ENCODE measurements around the gene LARP1. TPM values are rescaled to one million over a fixed set of nuclear protein-coding genes. Genes with fewer than 3 reads are reported as not detected.

LARP1 gene
- total and polyA plus RNA-seq, 2 donors (not counting 1 experiment from before 2014, with no cell fraction given), result 59.6 to 150 TPM

DNA sequence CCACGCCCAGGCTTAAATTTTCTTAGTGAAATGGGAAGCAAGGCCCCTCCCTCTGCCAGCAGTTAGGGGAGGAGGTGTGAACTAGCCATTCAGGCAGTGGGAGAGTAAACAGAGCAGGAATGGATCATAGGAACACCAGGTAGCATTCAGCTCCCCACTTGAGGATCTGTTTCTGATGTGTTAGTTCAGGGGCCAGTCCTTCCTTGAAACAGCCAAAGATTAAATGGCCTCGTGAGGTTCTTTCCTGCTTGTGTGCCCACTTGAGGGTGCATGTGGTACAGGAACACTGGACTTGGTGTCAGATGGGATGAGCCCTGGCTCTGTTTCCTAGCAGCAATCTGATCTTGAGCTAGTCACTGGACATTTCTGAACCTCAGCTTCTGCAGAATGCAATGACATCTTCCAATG, 74.0 kb downstream of the LARP1 start:
- no peaks in the 10 kb centered on the region for H3K9me3 Mint-ChIP-seq (ENCODE audit: insufficient read depth)
- no peak overlapping the region for H3K4me3 Mint-ChIP-seq
- Histone ChIP-seq H3K36me3 (replicated peaks in 1 of 2; ENCODE audit: control extremely low read depth in 1 of 2, control insufficient read depth in 1 of 2, extremely low read depth in 1 of 2, insufficient read depth in 2 of 2, low read length in 1 of 2) (peaks cover 0 to 3% of the 10 kb centered on the region in 2 experiments), H3K9ac (ENCODE audit: low read length) (no peak overlapping the region), H3K79me2 (ENCODE audit: control insufficient read depth, insufficient read depth, low read length) (no peaks in the 10 kb centered on the region), H3K9me3 (ENCODE audit: control extremely low read depth in 1 of 3, control insufficient read depth in 2 of 3, insufficient read depth in 1 of 3, low read length in 2 of 3) (no peaks in the 10 kb centered on the region), H4K20me1 (ENCODE audit: control insufficient read depth, insufficient read depth, low read length, poor library complexity, severe bottlenecking) (no peaks in the 10 kb centered on the region), H3K27me3 (replicated peaks in 1 of 4; ENCODE audit: control extremely low read depth in 1 of 4, control insufficient read depth in 3 of 4, insufficient read depth in 4 of 4, low read length in 3 of 4) (no peaks in the 10 kb centered on the region), H3K4me1 (ENCODE audit: control insufficient read depth in 2 of 2, insufficient read depth in 2 of 2, low read length in 2 of 2) (peaks cover 0 to 9% of the 10 kb centered on the region in 2 donors), H2AFZ (ENCODE audit: insufficient read depth, low read depth, low read length, poor library complexity, severe bottlenecking) (no peak overlapping the region), H3K27ac (ENCODE audit: low read length in 2 of 2) (no peak overlapping the region), H3K4me2 (replicated peaks; ENCODE audit: low read depth, low read length, poor library complexity, severe bottlenecking) (no peak overlapping the region), H3K4me3 (ENCODE audit: control extremely low read depth in 1 of 5, extremely low read depth in 1 of 5, insufficient read depth in 1 of 5, low read depth in 2 of 5, low read length in 4 of 5) (no peak overlapping the region)
- 94% methylated on average over 2 of the region's 2 CpGs for WGBS (ENCODE audit: insufficient coverage)
- intact Hi-C loops (cut with micrococcal nuclease), result no loop called here
- TF ChIP-seq CTCF (IDR thresholded peaks at IDR 0.05) (no peak), EZH2 (IDR thresholded peaks at IDR 0.05; ENCODE audit: borderline replicate concordance, insufficient read depth, low read depth, low read length, poor library complexity, severe bottlenecking) (no peak)
- peaks cover 11% of the 10 kb centered on the region for H3K4me1 Mint-ChIP-seq
- DNase-seq (no peak), ATAC-seq (ENCODE audit: low read depth) (no peak)
- H3K27ac Mint-ChIP-seq, result no peak overlapping the region
- ChIA-PET CTCF (no interaction called here), POLR2A (interaction anchor here (1.2 kb wide), 1 partner anchor 9 kb away, joined by 3 read pairs; no protein-coding TSS in a partner anchor)
- no peaks in the 10 kb centered on the region for H3K27me3 Mint-ChIP-seq

DNA sequence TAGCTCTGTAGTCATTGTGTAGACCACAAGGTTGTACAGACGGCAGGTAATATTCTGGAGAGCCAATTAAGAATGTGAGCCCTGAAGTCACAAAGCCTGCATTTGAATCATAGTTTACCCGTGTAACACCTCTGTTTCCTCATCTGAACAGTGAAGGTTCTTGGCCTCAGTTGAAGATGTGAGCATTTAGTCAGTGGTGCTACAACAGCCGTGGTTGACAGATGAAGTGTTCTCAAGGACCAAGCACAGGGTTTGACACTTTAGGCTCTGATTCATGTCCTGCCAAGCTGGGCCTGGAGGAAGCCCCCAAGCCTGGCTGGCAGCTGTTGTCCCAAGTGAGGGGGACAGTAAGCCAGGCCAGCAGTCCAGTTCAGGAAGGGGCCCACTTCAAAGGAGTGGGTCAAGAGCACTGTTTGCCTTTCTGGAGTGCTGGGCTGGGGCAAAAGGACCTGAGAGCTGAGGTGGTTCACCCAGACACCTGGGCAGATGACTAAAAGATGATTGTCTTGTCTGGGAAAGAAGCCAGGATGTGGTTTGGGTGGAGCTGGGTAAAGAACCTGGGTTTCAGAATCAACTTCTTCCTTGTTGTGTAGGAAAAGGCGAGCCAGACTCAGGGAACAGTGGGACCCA, 74.5 kb downstream of the LARP1 start:
- POLR2A ChIA-PET, result interaction anchor here (1.2 kb wide), 1 partner anchor 8 kb away, joined by 3 read pairs; no protein-coding TSS in a partner anchor
- H3K27ac Mint-ChIP-seq, result no peak overlapping the region
- intact Hi-C loops (cut with micrococcal nuclease), result no loop called here
- H3K4me1 Mint-ChIP-seq, result peaks cover 14% of the 10 kb centered on the region
- ATAC-seq (ENCODE audit: low read depth) (no peak), DNase-seq (no peak)
- WGBS (ENCODE audit: insufficient coverage), result 95% methylated on average over 4 of the region's 4 CpGs
- H3K9me3 ChIP-seq (ENCODE audit: control extremely low read depth in 1 of 3, control insufficient read depth in 2 of 3, insufficient read depth in 1 of 3, low read length in 2 of 3), result no peaks in the 10 kb centered on the region
- H3K4me3 Mint-ChIP-seq, result no peak overlapping the region
- no peak overlapping the region for H3K4me3 ChIP-seq (ENCODE audit: control extremely low read depth in 1 of 5, extremely low read depth in 1 of 5, insufficient read depth in 1 of 5, low read depth in 2 of 5, low read length in 4 of 5)
- no peak overlapping the region for H2AFZ ChIP-seq (ENCODE audit: insufficient read depth, low read depth, low read length, poor library complexity, severe bottlenecking)
- H3K79me2 ChIP-seq (ENCODE audit: control insufficient read depth, insufficient read depth, low read length), result no peaks in the 10 kb centered on the region
- H3K9me3 Mint-ChIP-seq (ENCODE audit: insufficient read depth), result no peaks in the 10 kb centered on the region
- no peak overlapping the region for H3K27ac ChIP-seq (ENCODE audit: low read length in 2 of 2)
- H4K20me1 ChIP-seq (ENCODE audit: control insufficient read depth, insufficient read depth, low read length, poor library complexity, severe bottlenecking), result no peaks in the 10 kb centered on the region
- TF ChIP-seq CTCF (IDR thresholded peaks at IDR 0.05) (no peak), EZH2 (IDR thresholded peaks at IDR 0.05; ENCODE audit: borderline replicate concordance, insufficient read depth, low read depth, low read length, poor library complexity, severe bottlenecking) (no peak)
- H3K9ac ChIP-seq (ENCODE audit: low read length), result no peak overlapping the region
- peaks cover 0 to 14% of the 10 kb centered on the region in 2 donors for H3K4me1 ChIP-seq (ENCODE audit: control insufficient read depth in 2 of 2, insufficient read depth in 2 of 2, low read length in 2 of 2)
- H3K36me3 ChIP-seq (replicated peaks in 1 of 2; ENCODE audit: control extremely low read depth in 1 of 2, control insufficient read depth in 1 of 2, extremely low read depth in 1 of 2, insufficient read depth in 2 of 2, low read length in 1 of 2), result no peaks in the 10 kb centered on the region
- CTCF ChIA-PET, result no interaction called here
- H3K27me3 ChIP-seq (replicated peaks in 1 of 4; ENCODE audit: control extremely low read depth in 1 of 4, control insufficient read depth in 3 of 4, insufficient read depth in 4 of 4, low read length in 3 of 4), result no peaks in the 10 kb centered on the region
- H3K27me3 Mint-ChIP-seq, result no peaks in the 10 kb centered on the region
- no peak overlapping the region for H3K4me2 ChIP-seq (replicated peaks; ENCODE audit: low read depth, low read length, poor library complexity, severe bottlenecking)
